GM12801 (cell line): ENCODE data around the gene KLHDC7B.

Experiments used
- TF ChIP-seq, protein P1 (sequence below): IDR thresholded peaks from one replicate; pipeline ENCODE4 v1.5.1; 2011; ENCODE audit warnings: control low read depth; ENCODE audit not compliant: insufficient read length; ENCODE audit errors: extremely low read depth

Gene KLHDC7B

GRCh38 chr22:50524676-50525103, 21.0 kb upstream of the KLHDC7B start:
- TF ChIP-seq, protein P1, sequence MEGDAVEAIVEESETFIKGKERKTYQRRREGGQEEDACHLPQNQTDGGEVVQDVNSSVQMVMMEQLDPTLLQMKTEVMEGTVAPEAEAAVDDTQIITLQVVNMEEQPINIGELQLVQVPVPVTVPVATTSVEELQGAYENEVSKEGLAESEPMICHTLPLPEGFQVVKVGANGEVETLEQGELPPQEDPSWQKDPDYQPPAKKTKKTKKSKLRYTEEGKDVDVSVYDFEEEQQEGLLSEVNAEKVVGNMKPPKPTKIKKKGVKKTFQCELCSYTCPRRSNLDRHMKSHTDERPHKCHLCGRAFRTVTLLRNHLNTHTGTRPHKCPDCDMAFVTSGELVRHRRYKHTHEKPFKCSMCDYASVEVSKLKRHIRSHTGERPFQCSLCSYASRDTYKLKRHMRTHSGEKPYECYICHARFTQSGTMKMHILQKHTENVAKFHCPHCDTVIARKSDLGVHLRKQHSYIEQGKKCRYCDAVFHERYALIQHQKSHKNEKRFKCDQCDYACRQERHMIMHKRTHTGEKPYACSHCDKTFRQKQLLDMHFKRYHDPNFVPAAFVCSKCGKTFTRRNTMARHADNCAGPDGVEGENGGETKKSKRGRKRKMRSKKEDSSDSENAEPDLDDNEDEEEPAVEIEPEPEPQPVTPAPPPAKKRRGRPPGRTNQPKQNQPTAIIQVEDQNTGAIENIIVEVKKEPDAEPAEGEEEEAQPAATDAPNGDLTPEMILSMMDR, result no peak

DNA sequence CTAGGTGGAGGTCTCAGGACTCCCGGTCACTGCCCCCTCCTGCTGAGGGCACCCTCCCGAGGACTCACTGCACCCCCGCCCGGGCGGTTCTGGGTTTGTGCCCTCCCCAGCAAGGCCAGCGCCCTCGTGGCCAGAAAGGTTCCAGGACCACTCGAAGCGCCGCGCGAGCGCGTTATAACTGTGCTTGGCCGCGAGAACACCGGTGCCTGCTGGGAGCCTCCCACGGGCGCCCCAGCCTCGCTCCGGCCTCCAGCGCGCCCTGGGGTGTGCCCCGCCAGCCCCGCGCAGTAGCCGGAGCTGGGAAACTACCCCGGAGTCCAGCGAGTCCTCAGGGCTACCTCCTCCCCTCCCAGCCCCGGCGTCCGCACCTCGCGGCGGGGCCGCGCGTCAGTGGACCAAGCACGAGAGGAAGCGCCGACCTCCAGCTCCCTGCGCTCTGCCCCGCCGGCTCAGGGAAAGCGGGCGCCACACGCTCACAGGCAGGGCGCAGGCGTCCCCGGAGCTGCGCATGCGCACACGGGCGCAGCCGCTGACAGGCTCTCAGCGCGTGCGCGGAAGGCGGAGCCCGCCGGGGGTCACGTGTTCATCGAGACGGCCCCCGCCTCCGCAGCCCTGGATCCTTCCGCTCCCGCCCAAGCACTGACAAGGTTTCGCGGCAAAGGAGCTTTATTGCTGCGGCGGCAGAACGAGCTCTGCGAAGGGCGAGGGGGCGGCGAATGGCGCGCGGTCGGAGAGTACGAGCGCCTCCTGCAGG, 20.4 kb upstream of the KLHDC7B start, which contains the start of gene SCO2:
SCO2 (minus strand) TSS at position 495 of the 754 bp plus-strand sequence. CDS start 1,187 bp downstream, outside the sequence.
- TF ChIP-seq, protein P1, result no peak

GRCh38 chr22:50525858-50526107, 19.9 kb upstream of the KLHDC7B start:
- TF ChIP-seq, protein P1, result no peak

DNA sequence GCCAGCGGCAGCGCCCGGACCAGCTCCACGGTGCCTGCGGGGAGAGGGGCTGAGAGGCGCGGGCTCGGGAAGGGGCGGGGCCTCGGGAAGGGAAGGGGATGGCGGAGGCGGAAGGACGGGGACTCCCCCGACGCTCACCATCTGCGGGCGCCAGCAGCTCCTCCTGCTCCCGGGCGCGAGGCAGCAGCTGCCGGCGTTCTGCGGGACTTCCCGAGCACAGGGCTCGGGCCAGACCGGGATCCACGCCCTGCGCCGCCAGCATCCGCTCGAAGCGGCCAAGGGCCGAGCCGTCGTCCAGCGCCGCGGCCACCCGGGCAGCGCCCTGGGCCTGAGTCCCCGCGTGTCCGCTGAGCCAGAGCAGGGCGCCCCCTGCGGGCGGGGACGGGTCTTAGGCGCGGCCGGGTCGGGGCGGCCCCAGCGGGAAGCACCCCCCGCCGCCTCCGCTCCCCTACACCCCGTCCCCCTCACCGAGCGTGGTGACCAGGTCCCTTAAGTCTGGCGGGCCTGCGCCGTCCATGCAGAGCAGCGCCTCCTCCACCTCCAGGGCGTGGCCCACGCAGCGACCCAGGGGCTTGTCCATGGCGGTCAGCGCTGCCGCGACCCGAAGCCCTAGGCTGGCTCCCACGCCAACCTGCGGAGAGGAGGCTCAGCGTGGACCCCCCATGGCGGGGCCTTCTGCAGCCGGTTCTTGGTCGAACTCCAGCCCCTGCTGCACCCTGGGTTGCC, 19.4 kb upstream of the KLHDC7B start:
- TF ChIP-seq, protein P1, result no peak

GRCh38 chr22:50526834-50527801, 18.6 kb upstream of the KLHDC7B start:
- TF ChIP-seq, protein P1, result no peak

GRCh38 chr22:50527921-50528681, 17.6 kb upstream of the KLHDC7B start:
- TF ChIP-seq, protein P1, result no peak
